OCI-LY7 (cell line): ENCODE measurements around the gene TNP1. TPM values are rescaled to one million over a fixed set of nuclear protein-coding genes. Genes with fewer than 3 reads are reported as not detected.

Experiments used
- BruUV-seq: library from RNA; stranded (reverse); fragments of 400-500 nt; replicated peaks from 2 replicates; lab custom pipeline; 2021; lab: Mats Ljungman, UMichigan
- CTCF ChIA-PET: fragments of 300-600 bp; sonication (Branson Sonifier 250); formaldehyde crosslinking; loops from one replicate; lab custom pipeline; 2022; ENCODE audit warnings: antibody characterized with exemption; ENCODE audit not compliant: unreplicated experiment; lab: Charles Lee
- POLR2A ChIA-PET: fragments of 300-600 bp; sonication (Branson Sonifier 250); formaldehyde crosslinking; loops from one replicate; lab custom pipeline; 2022; ENCODE audit warnings: antibody characterized with exemption; lab: Charles Lee
- DNase-seq: peaks from one replicate; pipeline ENCODE4 v3.0.0-alpha.2; 2015; ENCODE audit warnings: low spot score
- H2AFZ ChIP-seq: fragments of 200-600 bp; sonication (generic), shearing (Covaris generic); 2 replicates; pipeline ENCODE4 v1.6.1; 2014; ENCODE audit warnings: mild to moderate bottlenecking, antibody characterized with exemption, low read length, moderate library complexity
- H3K27ac ChIP-seq: fragments of 200-600 bp; sonication (generic); 2 replicates; pipeline ENCODE4 v1.5.1; 2014; ENCODE audit warnings: mixed run types, low read depth, mild to moderate bottlenecking, moderate library complexity, low read length, inconsistent platforms; ENCODE audit not compliant: poor library complexity, severe bottlenecking
- H3K36me3 ChIP-seq: fragments of 200-600 bp; sonication (generic); 2 replicates; pipeline ENCODE4 v1.6.1; 2014; ENCODE audit warnings: mild to moderate bottlenecking, antibody characterized with exemption, low read length, moderate library complexity, mixed read lengths; ENCODE audit not compliant: insufficient read depth
- H3K4me1 ChIP-seq: fragments of 200-600 bp; sonication (generic); 2 replicates; pipeline ENCODE4 v1.5.1; 2014; ENCODE audit warnings: mild to moderate bottlenecking, low read length; ENCODE audit not compliant: insufficient read depth, poor library complexity, severe bottlenecking
- H3K4me2 ChIP-seq: fragments of 200-600 bp; sonication (generic); 2 replicates; pipeline ENCODE4 v1.6.1; 2014; ENCODE audit warnings: mild to moderate bottlenecking, low read length
- H3K4me3 ChIP-seq: fragments of 200-600 bp; sonication (generic); 2 replicates; pipeline ENCODE4 v1.5.1; 2014; ENCODE audit warnings: mild to moderate bottlenecking, low read depth, low read length; ENCODE audit not compliant: poor library complexity, severe bottlenecking
- H3K79me2 ChIP-seq: fragments of 200-600 bp; sonication (generic); 2 replicates; pipeline ENCODE4 v1.6.1; 2016; ENCODE audit warnings: low read depth, mild to moderate bottlenecking, low read length, moderate library complexity, mixed read lengths; ENCODE audit not compliant: insufficient read depth
- H3K9me2 ChIP-seq: fragments of 200-600 bp; sonication (generic); 2 replicates; pipeline ENCODE4 v1.6.1; 2016; ENCODE audit warnings: mild to moderate bottlenecking, low read length, mixed read lengths; ENCODE audit not compliant: insufficient read depth
- H3K9me3 ChIP-seq: fragments of 200-600 bp; sonication (generic); 2 replicates; pipeline ENCODE4 v1.6.1; 2014; ENCODE audit warnings: mild to moderate bottlenecking, mixed run types, low read length, mixed read lengths
- H4K20me1 ChIP-seq: fragments of 200-600 bp; sonication (generic); 2 replicates; pipeline ENCODE4 v1.6.1; 2014; ENCODE audit warnings: mild to moderate bottlenecking, antibody characterized with exemption, low read length, moderate library complexity, mixed read lengths; ENCODE audit not compliant: insufficient read depth
- CTCF ChIP-seq: fragments of 200-600 bp; sonication (generic); conservative IDR thresholded peaks from 2 replicates; pipeline ENCODE4 v1.5.1; 2014; ENCODE audit warnings: mild to moderate bottlenecking, antibody characterized with exemption, low read length, moderate library complexity, mixed read lengths
- EZH2phosphoT487 ChIP-seq: fragments of 200-600 bp; sonication (generic); IDR thresholded peaks from 2 replicates; pipeline ENCODE4 v1.6.1; 2018; ENCODE audit warnings: low read depth, borderline replicate concordance, mild to moderate bottlenecking, mixed run types, antibody characterized with exemption, low read length, moderate library complexity, mixed read lengths
- intact Hi-C: fragments of 100-400 bp; cut with micrococcal nuclease; formaldehyde crosslinking; loops from one replicate; pipeline ENCODE4 v1.10.0; 2022; ENCODE audit not compliant: unreplicated experiment
- total RNA-seq, 2 experiments: library from RNA; depleted of rRNA in 1 of 2; stranded (reverse); fragments of >200 nt in 1 of 2; shearing (Covaris generic) in 1 of 2; gene quantifications; 2 replicates each; pipeline ENCODE4 v1.2.3, GENCODE V29; 2014 to 2022

Gene TNP1
- total RNA-seq, 2 experiments from 2014 or later, result not detected

GRCh38 chr2:216904974-216905373, 45.1 kb upstream of the TNP1 start:
- Histone ChIP-seq H3K36me3 (no peaks in the 10 kb centered on the region), H4K20me1 (no peaks in the 10 kb centered on the region), H3K9me2 (no peaks in the 10 kb centered on the region), H3K79me2 (no peaks in the 10 kb centered on the region), H3K4me3 (no peak overlapping the region), H3K4me1 (no peaks in the 10 kb centered on the region), H3K9me3 (no peaks in the 10 kb centered on the region), H3K4me2 (no peak overlapping the region), H3K27ac (no peak overlapping the region), H2AFZ (no peak overlapping the region)
- no peak for DNase-seq
- TF ChIP-seq EZH2phosphoT487 (no peak), CTCF (no peak)
- POLR2A ChIA-PET, result no interaction called here
- CTCF ChIA-PET, result no interaction called here
- intact Hi-C loops, result no loop called here
- BruUV-seq, result no TSS peak

- Histone ChIP-seq H4K20me1 (no peaks in the 10 kb centered on the region), H3K9me2 (no peaks in the 10 kb centered on the region), H3K36me3 (no peaks in the 10 kb centered on the region), H2AFZ (no peak overlapping the region), H3K79me2 (no peaks in the 10 kb centered on the region), H3K4me1 (no peaks in the 10 kb centered on the region), H3K9me3 (no peaks in the 10 kb centered on the region), H3K4me3 (no peak overlapping the region), H3K27ac (no peak overlapping the region), H3K4me2 (no peak overlapping the region)
- intact Hi-C loops, result no loop called here
- DNase-seq, result no peak
- ChIA-PET CTCF (no interaction called here), POLR2A (no interaction called here)
- TF ChIP-seq EZH2phosphoT487, result no peak
- TF ChIP-seq CTCF, result no peak
- no TSS peak for BruUV-seq
These were observed 44.7 kb upstream of the TNP1 start for GRCh38 chr2:216904554-216904953.

- Histone ChIP-seq H3K36me3 (no peaks in the 10 kb centered on the region), H3K4me1 (no peaks in the 10 kb centered on the region), H3K27ac (no peak overlapping the region), H3K4me3 (no peak overlapping the region), H4K20me1 (no peaks in the 10 kb centered on the region), H3K9me3 (no peaks in the 10 kb centered on the region), H3K9me2 (no peaks in the 10 kb centered on the region), H3K79me2 (no peaks in the 10 kb centered on the region), H3K4me2 (no peak overlapping the region), H2AFZ (no peak overlapping the region)
- ChIA-PET CTCF (no interaction called here), POLR2A (no interaction called here)
- no peak for DNase-seq
- intact Hi-C loops, result no loop called here
- TF ChIP-seq CTCF, result no peak
- TF ChIP-seq EZH2phosphoT487, result no peak
- BruUV-seq, result no TSS peak
These were observed 43.6 kb upstream of the TNP1 start for GRCh38 chr2:216903470-216903869.
